HL-60 (cell line): ENCODE data around the gene TAL1.

Experiments used
- DNase-seq, 2 experiments: peaks; one replicate each; pipeline ENCODE4 v3.0.0-alpha.2; 2010 to 2020; ENCODE audit warnings: low read depth in 1 of 2, low spot score in 1 of 2
- H3K27ac ChIP-seq: fragments of 250-450 bp; sonication (Bioruptor Pico); replicated peaks from 2 replicates; pipeline ENCODE4 v1.5.1; 2020; ENCODE audit warnings: mild to moderate bottlenecking, moderate library complexity
- H3K27me3 ChIP-seq: fragments of 250-450 bp; sonication (Bioruptor Pico); 2 replicates; pipeline ENCODE4 v1.5.1; 2021; ENCODE audit warnings: mild to moderate bottlenecking, moderate library complexity; ENCODE audit not compliant: insufficient read depth, poor library complexity, severe bottlenecking
- H3K4me3 ChIP-seq: replicated peaks from 2 replicates; pipeline ENCODE4 v1.5.1; 2011; ENCODE audit warnings: mild to moderate bottlenecking, control low read depth, low read length; ENCODE audit not compliant: insufficient read depth
- CTCF ChIP-seq: IDR thresholded peaks from one replicate; pipeline ENCODE4 v1.5.1; 2011; ENCODE audit warnings: low read length, control low read depth, inconsistent platforms; ENCODE audit not compliant: insufficient read depth
- GABPA ChIP-seq: IDR thresholded peaks from 2 replicates; pipeline ENCODE4 v1.6.1; 2012; ENCODE audit warnings: low read depth
- POLR2AphosphoS5 ChIP-seq: IDR thresholded peaks from 2 replicates; pipeline ENCODE4 v1.6.1; 2012; ENCODE audit warnings: low read depth
- REST ChIP-seq: IDR thresholded peaks from 2 replicates; pipeline ENCODE4 v1.6.1; 2012; ENCODE audit warnings: low read depth; ENCODE audit not compliant: insufficient replicate concordance
- SPI1 ChIP-seq: IDR thresholded peaks from 2 replicates; pipeline ENCODE4 v1.6.1; 2012; ENCODE audit warnings: low read depth, mild to moderate bottlenecking, borderline replicate concordance

Gene TAL1

GRCh38 chr1:47175227-47175934 is 56.6 kb downstream of the TAL1 start:
- DNase-seq = peak; percentile 32 to 59

GRCh38 chr1:47174656-47175020 is 57.4 kb downstream of the TAL1 start:
- TF ChIP-seq CTCF (no peak), POLR2AphosphoS5 (no peak), REST (no peak), GABPA (no peak), SPI1 (no peak)
- no peak for DNase-seq
- Histone ChIP-seq H3K27me3 (no peaks in the 10 kb centered on the region), H3K4me3 (no peak overlapping the region), H3K27ac (no peak overlapping the region)

More at GRCh38 chr1:47175227-47175934, 56.6 kb downstream of the TAL1 start:
- TF ChIP-seq POLR2AphosphoS5 (no peak), CTCF (peak; percentile 99)
- Histone ChIP-seq H3K4me3 (no peak overlapping the region), H3K27ac (no peak overlapping the region), H3K27me3 (no peaks in the 10 kb centered on the region)

DNA sequence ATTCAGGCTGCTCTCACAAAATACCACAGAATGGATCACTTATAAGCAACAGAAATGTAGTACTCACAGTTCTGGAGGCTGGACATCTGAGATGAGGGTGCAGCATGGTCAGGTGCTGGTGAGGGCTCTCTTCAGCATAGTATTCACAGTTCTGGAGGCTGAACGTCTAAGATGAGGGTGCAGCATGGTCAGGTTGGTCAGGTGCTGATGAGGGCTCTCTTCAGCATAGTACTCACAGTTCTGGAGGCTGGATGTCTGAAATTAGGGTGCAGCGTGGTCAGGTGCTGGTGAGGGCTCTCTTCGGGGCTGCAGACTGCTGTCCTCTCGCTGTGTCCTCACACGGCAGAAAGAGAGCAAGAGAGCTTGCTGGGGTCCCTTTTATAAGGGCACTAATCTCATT is 59.2 kb downstream of the TAL1 start:
- Histone ChIP-seq H3K27me3 (no peaks in the 10 kb centered on the region), H3K27ac (no peak overlapping the region), H3K4me3 (no peak overlapping the region)
- no peak for TF ChIP-seq REST
- no peak for TF ChIP-seq CTCF
- TF ChIP-seq GABPA = no peak
- no peak for TF ChIP-seq SPI1
- no peak for TF ChIP-seq POLR2AphosphoS5
- DNase-seq = no peak
